Fibroblast of lung (primary cell): ENCODE data around the gene XPNPEP1. TPM values are rescaled to one million over a fixed set of nuclear protein-coding genes. Genes with fewer than 3 reads are reported as not detected.

Experiments
- DNase-seq, 2 donors: peaks; one replicate each; pipeline versions ENCODE4 v3.0.0 to v3.0.0-alpha.2; 2010; ENCODE audit warnings: low read depth in 2 of 2
- H2AFZ ChIP-seq: 2 replicates; pipeline ENCODE4 v1.5.1; 2012; ENCODE audit warnings: low read length, control low read depth, inconsistent platforms
- H3K27ac ChIP-seq: 2 replicates; pipeline ENCODE4 v1.5.1; 2011; ENCODE audit warnings: low read length, control low read depth; ENCODE audit not compliant: insufficient read depth
- H3K27me3 ChIP-seq: 2 replicates; pipeline ENCODE4 v1.5.1; 2011; ENCODE audit warnings: mild to moderate bottlenecking, low read length; ENCODE audit not compliant: control insufficient read depth, insufficient read depth
- H3K36me3 ChIP-seq: 2 replicates; pipeline ENCODE4 v1.5.1; 2011; ENCODE audit warnings: low read length; ENCODE audit not compliant: control insufficient read depth, insufficient read depth
- H3K4me1 ChIP-seq: 2 replicates; pipeline ENCODE4 v1.5.1; 2011; ENCODE audit warnings: low read length; ENCODE audit not compliant: control insufficient read depth, insufficient read depth; ENCODE audit errors: extremely low read depth
- H3K4me2 ChIP-seq: 2 replicates; pipeline ENCODE4 v1.5.1; 2011; ENCODE audit warnings: low read length, control low read depth; ENCODE audit not compliant: insufficient read depth; ENCODE audit errors: extremely low read depth
- H3K4me3 ChIP-seq, 4 experiments: fragments of 200-600 bp in 1 of 4; sonication (generic) in 1 of 4; replicated peaks in 1 of 4; 2 replicates each; pipeline ENCODE4 v1.5.1; 2011 to 2016; ENCODE audit warnings: low read length in 4 of 4, low read depth in 3 of 4, mild to moderate bottlenecking in 3 of 4, control low read depth in 2 of 4, inconsistent platforms in 1 of 4, mixed read lengths in 1 of 4; ENCODE audit not compliant: insufficient read depth in 1 of 4; ENCODE audit errors: control extremely low read depth in 1 of 4
- H3K79me2 ChIP-seq: 2 replicates; pipeline ENCODE4 v1.5.1; 2012; ENCODE audit warnings: mild to moderate bottlenecking, low read length, inconsistent platforms; ENCODE audit not compliant: control insufficient read depth, insufficient read depth
- H3K9ac ChIP-seq: 2 replicates; pipeline ENCODE4 v1.5.1; 2011; ENCODE audit warnings: mild to moderate bottlenecking, low read length, control low read depth; ENCODE audit not compliant: insufficient read depth
- H3K9me3 ChIP-seq: 2 replicates; pipeline ENCODE4 v1.5.1; 2012; ENCODE audit warnings: low read depth, low read length; ENCODE audit not compliant: control insufficient read depth, insufficient read depth
- H4K20me1 ChIP-seq: 2 replicates; pipeline ENCODE4 v1.5.1; 2011; ENCODE audit warnings: low read length; ENCODE audit not compliant: control insufficient read depth, insufficient read depth; ENCODE audit errors: extremely low read depth
- EZH2 ChIP-seq: IDR thresholded peaks from 2 replicates; pipeline ENCODE4 v1.5.1; 2012; ENCODE audit warnings: low read length, control low read depth, mild to moderate bottlenecking; ENCODE audit errors: missing control alignments
- polyA plus RNA-seq, 2 donors: library from polyadenylated mRNA; depleted of rRNA in 1 of 2; stranded (reverse) in 1 of 2; unstranded in 1 of 2; fragments of >200 nt; gene quantifications; 2 replicates each; pipeline ENCODE4 v1.2.1, GENCODE V29; 2011 to 2012; ENCODE audit warnings: missing spikeins in 1 of 2
- total RNA-seq: library from RNA; depleted of rRNA; stranded (reverse); fragments of >200 nt; gene quantifications from 2 replicates; pipeline ENCODE4 v1.2.1, GENCODE V29; 2014
- TF ChIP-seq, protein P1 (sequence below), 2 donors: IDR thresholded peaks in 1 of 2; conservative IDR thresholded peaks in 1 of 2; 1 replicate in 1 of 2; 2 replicates in 1 of 2; pipeline ENCODE4 v1.5.1; 2011 to 2012; ENCODE audit warnings: low read length in 2 of 2, control low read depth in 1 of 2, inconsistent platforms in 1 of 2, low read depth in 1 of 2, mild to moderate bottlenecking in 1 of 2

Gene XPNPEP1
- total and polyA plus RNA-seq, 2 donors (not counting 1 experiment from before 2014, with no cell fraction given), result 86.5 to 119 TPM

DNA sequence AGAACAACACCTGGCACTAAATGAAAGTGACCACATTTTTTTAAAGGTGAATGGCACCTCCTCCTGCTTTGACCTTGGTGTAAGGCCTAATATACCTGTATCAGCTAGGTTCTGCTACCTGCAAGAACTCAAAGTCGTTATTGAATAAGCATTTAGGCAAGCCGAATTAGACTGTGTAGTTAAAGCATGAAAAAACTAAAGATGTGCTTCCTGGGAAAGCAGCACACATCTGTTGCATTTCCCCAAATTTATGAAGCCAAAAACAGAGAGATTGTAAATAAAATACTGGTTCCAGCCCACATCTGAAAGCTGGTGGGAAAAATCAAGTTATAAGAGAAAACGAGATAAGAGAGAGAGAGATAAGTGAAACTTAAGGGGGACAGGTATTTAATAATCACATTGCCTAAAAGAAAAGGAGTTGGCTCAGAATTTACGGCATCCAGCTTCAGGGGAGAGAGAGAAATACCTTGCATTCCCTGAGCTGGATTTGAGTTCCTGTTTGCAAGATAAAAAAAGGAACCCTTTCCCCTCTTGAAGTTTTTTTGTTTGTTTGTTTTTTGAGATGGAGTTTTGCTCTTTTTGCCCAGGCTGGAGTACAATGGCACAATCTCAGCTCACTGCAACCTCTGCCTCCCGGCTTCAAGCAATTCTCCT lies 1.8 kb upstream of the XPNPEP1 start:
- no peak overlapping the region for H3K4me3 ChIP-seq
- H3K36me3 ChIP-seq, result no peaks in the 10 kb centered on the region
- DNase-seq, result no peak
- no peak overlapping the region for H3K4me2 ChIP-seq
- peaks cover 23% of the 10 kb centered on the region for H3K79me2 ChIP-seq
- H4K20me1 ChIP-seq, result no peaks in the 10 kb centered on the region
- H3K4me1 ChIP-seq, result peaks cover 9% of the 10 kb centered on the region
- no peak overlapping the region for H3K27ac ChIP-seq
- TF ChIP-seq, protein P1, sequence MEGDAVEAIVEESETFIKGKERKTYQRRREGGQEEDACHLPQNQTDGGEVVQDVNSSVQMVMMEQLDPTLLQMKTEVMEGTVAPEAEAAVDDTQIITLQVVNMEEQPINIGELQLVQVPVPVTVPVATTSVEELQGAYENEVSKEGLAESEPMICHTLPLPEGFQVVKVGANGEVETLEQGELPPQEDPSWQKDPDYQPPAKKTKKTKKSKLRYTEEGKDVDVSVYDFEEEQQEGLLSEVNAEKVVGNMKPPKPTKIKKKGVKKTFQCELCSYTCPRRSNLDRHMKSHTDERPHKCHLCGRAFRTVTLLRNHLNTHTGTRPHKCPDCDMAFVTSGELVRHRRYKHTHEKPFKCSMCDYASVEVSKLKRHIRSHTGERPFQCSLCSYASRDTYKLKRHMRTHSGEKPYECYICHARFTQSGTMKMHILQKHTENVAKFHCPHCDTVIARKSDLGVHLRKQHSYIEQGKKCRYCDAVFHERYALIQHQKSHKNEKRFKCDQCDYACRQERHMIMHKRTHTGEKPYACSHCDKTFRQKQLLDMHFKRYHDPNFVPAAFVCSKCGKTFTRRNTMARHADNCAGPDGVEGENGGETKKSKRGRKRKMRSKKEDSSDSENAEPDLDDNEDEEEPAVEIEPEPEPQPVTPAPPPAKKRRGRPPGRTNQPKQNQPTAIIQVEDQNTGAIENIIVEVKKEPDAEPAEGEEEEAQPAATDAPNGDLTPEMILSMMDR (conservative IDR thresholded peaks at IDR 0.05 in 1 of 2, IDR thresholded peaks at IDR 0.05 in 1 of 2; ENCODE audit: low read depth in 1 of 2, low read length in 2 of 2), result no peak
- no peak overlapping the region for H2AFZ ChIP-seq
- H3K9me3 ChIP-seq, result no peaks in the 10 kb centered on the region
- no peak overlapping the region for H3K9ac ChIP-seq
- no peaks in the 10 kb centered on the region for H3K27me3 ChIP-seq

DNA sequence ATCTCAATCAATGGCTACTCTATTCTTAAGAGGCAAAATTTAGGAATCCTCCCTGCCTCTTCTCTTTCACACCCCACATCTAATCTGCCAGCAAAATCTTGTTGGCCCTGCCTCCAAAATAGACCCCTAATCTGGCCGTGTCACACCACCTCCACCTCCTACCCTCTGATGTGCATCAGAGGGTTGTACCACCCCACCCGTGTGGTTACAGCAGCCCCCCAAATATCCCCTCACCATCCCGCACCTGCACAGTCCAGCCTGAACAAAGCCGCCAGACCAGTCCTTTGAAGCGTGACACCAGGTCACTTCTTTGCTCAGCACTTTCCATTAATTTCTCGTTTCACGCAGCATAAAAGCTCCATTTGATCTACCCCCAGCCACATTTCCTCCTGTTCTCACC lies 776 bp upstream of the XPNPEP1 start:
- Histone ChIP-seq H3K4me2 (no peak overlapping the region), H3K4me3 (no peak overlapping the region), H3K27ac (no peak overlapping the region), H3K79me2 (peaks cover 23% of the 10 kb centered on the region), H3K27me3 (no peaks in the 10 kb centered on the region), H3K9ac (no peak overlapping the region), H2AFZ (no peak overlapping the region), H3K9me3 (no peaks in the 10 kb centered on the region), H3K4me1 (peaks cover 9% of the 10 kb centered on the region), H3K36me3 (no peaks in the 10 kb centered on the region), H4K20me1 (no peaks in the 10 kb centered on the region)
- TF ChIP-seq, protein P1 (conservative IDR thresholded peaks at IDR 0.05 in 1 of 2, IDR thresholded peaks at IDR 0.05 in 1 of 2; ENCODE audit: low read depth in 1 of 2, low read length in 2 of 2), result no peak
- TF ChIP-seq EZH2, result no peak
- no peak for DNase-seq

DNA sequence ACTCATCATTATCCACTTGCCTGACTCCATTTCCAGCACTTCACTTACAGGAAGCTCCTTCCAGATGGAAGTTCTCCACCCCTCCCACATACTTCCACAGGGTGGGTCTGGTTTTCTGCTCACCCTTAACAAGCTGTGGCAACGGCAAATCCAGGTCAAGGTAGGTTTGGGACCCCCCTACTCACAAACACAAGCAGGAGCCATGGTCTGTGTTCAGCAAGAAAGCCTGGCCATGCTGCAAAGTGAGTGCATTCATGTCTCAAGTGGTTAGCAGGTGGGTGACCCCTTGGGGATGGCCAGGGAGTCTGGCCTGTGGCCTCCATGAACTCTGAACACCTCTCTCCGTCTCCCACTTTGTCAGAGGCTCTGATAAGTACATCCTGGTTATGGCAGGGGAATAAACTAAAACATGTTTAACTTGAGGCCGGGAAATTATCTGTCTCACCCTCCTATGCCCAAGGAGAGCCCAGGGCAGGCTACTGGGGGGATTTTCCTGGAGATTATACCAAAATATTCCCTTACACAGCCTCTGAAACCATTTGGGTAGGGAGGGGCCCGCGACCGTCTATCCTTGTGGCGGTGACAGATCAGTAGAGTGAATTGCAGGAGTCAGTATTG lies 844 bp downstream of the XPNPEP1 start:
- no peaks in the 10 kb centered on the region for H4K20me1 ChIP-seq
- no peaks in the 10 kb centered on the region for H3K9me3 ChIP-seq
- peak overlapping the region; percentile 63 to 86 (median 84) for H3K4me3 ChIP-seq
- peak overlapping the region; percentile 37 for H2AFZ ChIP-seq
- peaks cover 26% of the 10 kb centered on the region for H3K79me2 ChIP-seq
- DNase-seq, result no peak
- H3K9ac ChIP-seq, result peak overlapping the region; percentile 94
- no peaks in the 10 kb centered on the region for H3K27me3 ChIP-seq
- TF ChIP-seq EZH2, result no peak
- TF ChIP-seq, protein P1 (conservative IDR thresholded peaks at IDR 0.05 in 1 of 2, IDR thresholded peaks at IDR 0.05 in 1 of 2; ENCODE audit: low read depth in 1 of 2, low read length in 2 of 2), result no peak
- peaks cover 9% of the 10 kb centered on the region for H3K4me1 ChIP-seq
- H3K27ac ChIP-seq, result peak overlapping the region; percentile 92
- H3K36me3 ChIP-seq, result no peaks in the 10 kb centered on the region
- H3K4me2 ChIP-seq, result peak overlapping the region; percentile 94
